Middle frontal gyrus (tissue), 1 donor: ENCODE data around the gene VDAC1.

Experiments used
- DNase-seq: peaks from one replicate; pipeline ENCODE4 v3.0.0-alpha.2; 2015; ENCODE audit warnings: low spot score; ENCODE audit errors: extremely low spot score

VDAC1 gene

DNA sequence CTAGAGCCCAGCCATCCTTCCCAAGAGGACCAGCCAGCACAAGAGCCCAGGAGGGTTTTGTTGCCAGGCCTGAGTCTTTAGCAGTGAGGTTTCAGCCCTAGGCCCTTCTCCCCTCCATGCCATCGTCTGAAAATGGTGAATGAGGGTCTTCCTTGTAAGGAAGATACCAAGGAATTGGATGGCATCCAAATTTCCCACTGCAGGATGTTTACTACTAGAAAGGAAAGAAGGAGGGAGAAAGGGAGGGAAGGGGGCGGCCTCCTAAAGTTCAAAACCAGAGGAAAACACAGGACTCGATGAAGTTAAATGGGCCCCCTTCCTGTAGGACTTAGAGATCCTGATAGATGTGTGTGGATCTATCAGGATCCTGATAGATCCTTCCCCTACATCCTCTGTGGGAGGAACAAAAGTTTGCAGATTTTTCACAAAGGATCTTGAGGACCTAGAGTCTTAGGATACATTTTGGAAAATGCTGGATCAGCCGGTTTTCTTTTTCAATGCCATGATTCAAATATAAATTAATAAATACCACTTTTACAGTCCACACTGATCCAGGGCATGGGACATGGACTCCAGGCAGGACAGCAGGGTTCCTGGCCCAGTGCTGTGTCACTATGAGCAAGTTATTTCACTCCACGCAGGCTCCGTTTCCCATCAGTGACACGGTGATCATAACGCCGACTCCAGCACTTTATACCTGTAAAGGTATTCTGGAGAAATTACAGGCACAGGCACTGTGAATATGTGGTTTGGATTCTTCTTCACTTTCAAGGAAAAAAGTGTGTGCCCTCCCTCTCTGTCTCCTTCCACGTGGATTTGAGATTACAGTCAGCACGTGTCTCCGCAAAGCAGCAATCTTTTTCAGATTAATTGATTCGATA, 77.2 kb downstream of the VDAC1 start:
- DNase-seq: no peak

DNA sequence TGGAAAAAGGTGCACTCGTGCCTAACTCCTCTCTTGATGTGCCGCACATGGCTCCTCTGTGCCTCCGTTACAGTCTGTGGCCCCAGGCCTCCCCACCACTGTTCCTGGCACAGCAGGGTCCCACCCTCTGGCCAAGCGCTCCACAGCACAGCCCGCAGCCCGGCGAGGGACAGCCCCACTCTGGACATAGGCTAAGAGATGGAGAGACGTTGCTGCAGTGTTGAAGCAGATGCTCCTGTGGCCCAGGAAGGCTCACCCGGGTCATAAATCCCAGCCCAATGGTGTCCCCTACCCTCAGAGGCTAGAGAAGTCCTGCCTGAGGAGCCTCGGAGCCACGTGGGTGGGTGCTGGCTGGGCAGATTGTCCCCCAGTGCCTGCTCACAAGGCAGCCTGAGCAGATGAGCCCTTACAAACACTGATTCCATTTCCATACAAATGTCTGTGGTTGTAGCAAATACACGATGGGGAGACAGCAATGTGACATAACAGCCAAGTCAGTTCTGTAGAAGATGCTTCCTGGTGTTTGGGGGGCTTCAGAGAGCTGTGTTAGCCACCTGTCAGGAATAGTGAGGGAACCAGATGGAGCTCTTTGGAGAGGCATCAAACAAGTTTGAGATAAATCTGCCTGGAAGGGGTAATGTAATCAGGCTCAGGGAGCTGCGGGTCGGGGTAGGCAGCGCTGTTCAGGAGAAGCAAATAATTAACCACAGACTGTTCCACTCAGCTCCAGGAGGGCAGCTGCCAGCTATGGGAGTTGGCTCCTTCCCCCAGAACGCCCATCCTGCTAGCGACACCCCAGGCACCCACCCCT, 78.1 kb downstream of the VDAC1 start:
- no peak for DNase-seq

DNA sequence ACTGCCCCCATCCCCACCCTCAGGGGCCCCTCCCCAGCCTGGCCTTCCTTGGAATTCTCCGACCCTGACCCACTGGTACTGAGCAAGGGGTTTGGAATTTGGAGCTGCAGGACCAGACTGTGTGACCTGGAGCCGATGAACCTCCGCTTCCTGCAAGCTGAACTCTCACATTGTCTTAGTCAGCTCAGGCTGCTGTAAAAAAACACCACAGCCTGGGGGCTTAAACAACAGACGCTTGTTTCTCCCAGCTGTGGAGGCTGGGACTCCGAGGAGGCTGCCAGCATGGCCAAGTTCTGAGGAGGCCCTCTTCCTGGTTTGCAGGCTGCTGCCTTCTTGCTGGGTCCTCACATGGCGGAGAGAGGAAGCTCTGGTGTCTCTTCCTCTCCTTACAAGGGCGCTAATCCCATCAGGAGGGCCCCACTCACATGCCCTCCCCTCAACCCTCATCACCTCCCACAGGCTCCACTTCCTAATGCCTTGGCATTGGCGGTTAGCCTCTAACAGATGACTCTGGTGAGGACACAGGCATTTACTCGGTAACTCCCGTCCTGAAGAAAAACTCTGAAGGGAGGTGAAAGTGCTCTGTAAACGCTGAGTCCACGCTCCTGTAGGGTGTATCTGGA, 78.8 kb downstream of the VDAC1 start:
- no peak for DNase-seq

DNA sequence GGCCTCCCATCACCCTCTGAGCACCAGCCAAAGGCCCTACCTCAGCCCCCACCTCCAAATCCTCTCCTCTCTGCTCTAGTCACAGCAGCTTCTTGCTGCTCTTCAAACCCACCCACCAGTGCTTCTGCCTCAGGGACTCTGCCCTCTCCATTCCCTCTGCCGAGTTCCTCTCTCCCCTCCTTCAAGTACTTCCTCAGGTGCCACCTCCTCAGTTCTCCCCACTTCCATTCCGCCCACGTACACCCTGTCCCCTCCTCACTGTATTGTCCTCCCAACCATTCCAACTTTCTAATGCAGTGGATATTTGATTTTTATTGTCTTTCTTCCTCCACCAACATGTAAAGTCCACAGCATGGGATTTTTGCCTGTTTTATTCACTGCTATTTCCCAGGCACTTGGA, 79.5 kb downstream of the VDAC1 start:
- no peak for DNase-seq

DNA sequence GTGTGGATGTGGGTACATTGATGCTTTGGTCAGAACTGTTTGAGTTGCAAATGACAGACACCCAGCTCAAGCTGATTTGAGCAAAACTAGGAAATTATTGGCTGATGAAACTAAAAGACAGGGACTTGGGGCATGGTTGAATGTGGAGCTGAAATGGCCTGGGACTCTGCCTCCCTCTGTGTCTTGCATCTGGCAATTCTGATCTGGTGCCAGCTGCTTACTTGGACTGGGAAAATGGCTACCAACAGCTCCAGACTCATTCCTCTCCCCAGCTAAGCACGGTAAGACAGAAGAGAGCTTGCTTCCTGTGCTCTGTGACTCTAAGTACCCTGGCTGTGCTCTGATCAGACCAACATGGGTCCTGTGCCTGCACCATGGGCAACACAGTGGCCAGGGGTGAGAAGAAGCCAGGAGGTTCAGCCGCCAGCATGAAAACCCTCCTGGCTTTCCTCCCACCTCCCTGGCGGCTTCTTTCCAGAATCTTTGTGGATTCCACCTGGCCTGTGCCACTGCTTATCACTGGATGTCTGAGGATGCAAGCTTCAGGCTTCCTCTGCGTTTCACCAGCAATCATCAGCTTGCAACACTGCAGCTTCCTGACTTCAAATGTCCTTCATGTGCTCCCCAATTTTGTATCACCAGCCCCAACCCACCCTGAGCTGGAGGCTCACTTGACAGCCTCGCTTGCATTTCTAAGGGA, 80.4 kb downstream of the VDAC1 start:
- DNase-seq: no peak

DNA sequence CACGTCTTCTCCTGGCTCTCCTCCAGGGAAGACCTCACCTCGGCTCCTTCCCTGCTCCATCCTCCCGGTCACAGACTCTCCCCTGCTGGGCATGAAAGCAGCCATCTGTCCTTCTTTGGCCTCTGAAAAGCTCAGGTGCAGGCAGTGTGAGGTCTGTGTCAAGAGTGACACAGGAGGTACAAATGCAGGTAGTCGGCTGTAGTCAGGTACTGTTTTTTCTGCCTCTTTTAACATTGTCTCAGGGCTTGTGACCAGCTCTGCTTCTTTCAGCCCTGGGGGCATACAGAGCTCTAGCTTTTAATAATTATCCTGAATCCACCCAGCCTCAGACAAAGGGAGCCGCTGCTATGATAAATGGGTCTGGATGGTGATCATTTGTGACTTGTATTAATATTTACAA, 82.8 kb downstream of the VDAC1 start:
- DNase-seq: no peak
